Measurements from ENCODE around the gene PGM2L1. TPM values are rescaled to one million over a fixed set of nuclear protein-coding genes. Genes with fewer than 3 reads are reported as not detected.

The PGM2L1 gene
- total RNA-seq, 1 donor from 2014 or later, result 15.9 TPM

GRCh38 chr11:74438681-74439080, 40.4 kb upstream of the PGM2L1 start:
- Histone ChIP-seq H3K4me3 (no peak overlapping the region), H3K79me2 (ENCODE audit: low read depth) (no peaks in the 10 kb centered on the region), H3F3A (ENCODE audit: low read depth) (peaks cover 8% of the 10 kb centered on the region), H3K9ac (no peak overlapping the region), H3K4me1 (peaks cover 9% of the 10 kb centered on the region), H2AFZ (replicated peaks) (no peak overlapping the region), H3K27ac (no peak overlapping the region), H3K4me2 (no peak overlapping the region), H3K36me3 (no peaks in the 10 kb centered on the region), H4K20me1 (ENCODE audit: low read depth) (no peaks in the 10 kb centered on the region), H3K27me3 (no peaks in the 10 kb centered on the region), H3K9me3 (ENCODE audit: low read depth) (no peaks in the 10 kb centered on the region)
- Mint-ChIP-seq H3K4me1 (peaks cover 13% of the 10 kb centered on the region), H3K27me3 (ENCODE audit: insufficient read depth, low read depth) (peaks cover 2% of the 10 kb centered on the region), H3K27ac (no peak overlapping the region), H3K4me3 (no peak overlapping the region), H3K9me3 (no peaks in the 10 kb centered on the region), H3K36me3 (no peaks in the 10 kb centered on the region)
- no peak for TF ChIP-seq EZH2phosphoT487 (IDR thresholded peaks at IDR 0.05)
- no peak for TF ChIP-seq CTCF (IDR thresholded peaks at IDR 0.05)
- DNase-seq (ENCODE audit: low spot score), result no peak

- Mint-ChIP-seq H3K4me1 (peaks cover 5% of the 10 kb centered on the region), H3K27me3 (ENCODE audit: insufficient read depth, low read depth) (peaks cover 2% of the 10 kb centered on the region), H3K4me3 (no peak overlapping the region), H3K27ac (no peak overlapping the region), H3K9me3 (no peaks in the 10 kb centered on the region), H3K36me3 (no peaks in the 10 kb centered on the region)
- Histone ChIP-seq H3K4me1 (no peaks in the 10 kb centered on the region), H3K4me2 (no peak overlapping the region), H3K79me2 (ENCODE audit: low read depth) (no peaks in the 10 kb centered on the region), H3K27me3 (no peaks in the 10 kb centered on the region), H2AFZ (replicated peaks) (no peak overlapping the region), H3K36me3 (no peaks in the 10 kb centered on the region), H3K27ac (no peak overlapping the region), H3K9ac (no peak overlapping the region), H3K9me3 (ENCODE audit: low read depth) (no peaks in the 10 kb centered on the region), H3K4me3 (no peak overlapping the region), H3F3A (ENCODE audit: low read depth) (no peaks in the 10 kb centered on the region), H4K20me1 (ENCODE audit: low read depth) (no peaks in the 10 kb centered on the region)
- TF ChIP-seq CTCF (IDR thresholded peaks at IDR 0.05), result no peak
- TF ChIP-seq EZH2phosphoT487 (IDR thresholded peaks at IDR 0.05), result no peak
- TF ChIP-seq EZH2 (IDR thresholded peaks at IDR 0.05), result no peak
- no peak for DNase-seq (ENCODE audit: low spot score)
Observed at GRCh38 chr11:74437441-74438042, 39.3 kb upstream of the PGM2L1 start.

GRCh38 chr11:74434528-74434927, 36.3 kb upstream of the PGM2L1 start:
- Histone ChIP-seq H3K27me3 (no peaks in the 10 kb centered on the region), H3K27ac (no peak overlapping the region), H3K4me2 (no peak overlapping the region), H3F3A (ENCODE audit: low read depth) (no peaks in the 10 kb centered on the region), H3K4me3 (no peak overlapping the region), H3K9ac (no peak overlapping the region), H3K79me2 (ENCODE audit: low read depth) (no peaks in the 10 kb centered on the region), H3K4me1 (no peaks in the 10 kb centered on the region), H3K36me3 (no peaks in the 10 kb centered on the region), H4K20me1 (ENCODE audit: low read depth) (no peaks in the 10 kb centered on the region), H3K9me3 (ENCODE audit: low read depth) (no peaks in the 10 kb centered on the region), H2AFZ (replicated peaks) (no peak overlapping the region)
- H3K27ac Mint-ChIP-seq, result no peak overlapping the region
- no peaks in the 10 kb centered on the region for H3K36me3 Mint-ChIP-seq
- H3K27me3 Mint-ChIP-seq (ENCODE audit: insufficient read depth, low read depth), result no peaks in the 10 kb centered on the region
- H3K4me3 Mint-ChIP-seq, result no peak overlapping the region
- H3K4me1 Mint-ChIP-seq, result no peaks in the 10 kb centered on the region
- no peak for DNase-seq (ENCODE audit: low spot score)
- TF ChIP-seq EZH2 (IDR thresholded peaks at IDR 0.05), result no peak
- TF ChIP-seq CTCF (IDR thresholded peaks at IDR 0.05), result no peak
- no peak for TF ChIP-seq EZH2phosphoT487 (IDR thresholded peaks at IDR 0.05)
- no peaks in the 10 kb centered on the region for H3K9me3 Mint-ChIP-seq

All from neural progenitor cell (in vitro differentiated cells).